Inferior parietal cortex (tissue), 1 donor: Measurements from ENCODE around the gene ITPR2.

Source experiments
- DNase-seq: peaks from one replicate; pipeline ENCODE4 v3.0.0-alpha.2; 2016; ENCODE audit errors: extremely low spot score

Gene ITPR2

GRCh38 chr12:26399381-26399780, 433.6 kb downstream of the ITPR2 start:
- DNase-seq, result no peak

- DNase-seq, result no peak
Measured at GRCh38 chr12:26396402-26396801, 436.6 kb downstream of the ITPR2 start.

GRCh38 chr12:26389343-26389742, 443.7 kb downstream of the ITPR2 start:
- no peak for DNase-seq

GRCh38 chr12:26384536-26384935, 448.5 kb downstream of the ITPR2 start:
- no peak for DNase-seq

GRCh38 chr12:26383041-26383440, 450.0 kb downstream of the ITPR2 start:
- no peak for DNase-seq

GRCh38 chr12:26380897-26381296, 452.1 kb downstream of the ITPR2 start:
- DNase-seq, result no peak

GRCh38 chr12:26379777-26380467, 453.1 kb downstream of the ITPR2 start:
- no peak for DNase-seq

- peak; percentile 51 for DNase-seq
Measured at GRCh38 chr12:26378711-26379110, 454.3 kb downstream of the ITPR2 start.

- DNase-seq, result no peak
Measured at GRCh38 chr12:26374934-26375680, 457.9 kb downstream of the ITPR2 start.

GRCh38 chr12:26373606-26374495, 459.1 kb downstream of the ITPR2 start:
- DNase-seq, result no peak

- no peak for DNase-seq
Measured at GRCh38 chr12:26372866-26373265, 460.1 kb downstream of the ITPR2 start.

GRCh38 chr12:26370098-26370497, 462.9 kb downstream of the ITPR2 start:
- DNase-seq, result peak; percentile 33

GRCh38 chr12:26369588-26369987, 463.4 kb downstream of the ITPR2 start:
- DNase-seq, result peak; percentile 34

GRCh38 chr12:26367991-26368730, 464.8 kb downstream of the ITPR2 start:
- DNase-seq, result no peak

- no peak for DNase-seq
Measured at GRCh38 chr12:26361964-26362363, 471.0 kb downstream of the ITPR2 start.

GRCh38 chr12:26360062-26360461, 472.9 kb downstream of the ITPR2 start:
- DNase-seq, result no peak

GRCh38 chr12:26359576-26359975, 473.4 kb downstream of the ITPR2 start:
- no peak for DNase-seq

GRCh38 chr12:26358651-26359050, 474.3 kb downstream of the ITPR2 start:
- DNase-seq, result no peak

GRCh38 chr12:26347300-26347699, 485.7 kb downstream of the ITPR2 start:
- DNase-seq, result no peak

- no peak for DNase-seq
Measured at GRCh38 chr12:26346736-26347135, 486.3 kb downstream of the ITPR2 start.

GRCh38 chr12:26345471-26346003, 487.5 kb downstream of the ITPR2 start:
- no peak for DNase-seq
